LNCAP (cell line): ENCODE data around the gene ZNF652.

Experiments
- TF ChIP-seq, protein P1 (sequence below): fragments of 450-650 bp; IDR thresholded peaks from 2 replicates; pipeline ENCODE4 v1.5.1; 2017; ENCODE audit warnings: mild to moderate bottlenecking

Gene ZNF652

DNA sequence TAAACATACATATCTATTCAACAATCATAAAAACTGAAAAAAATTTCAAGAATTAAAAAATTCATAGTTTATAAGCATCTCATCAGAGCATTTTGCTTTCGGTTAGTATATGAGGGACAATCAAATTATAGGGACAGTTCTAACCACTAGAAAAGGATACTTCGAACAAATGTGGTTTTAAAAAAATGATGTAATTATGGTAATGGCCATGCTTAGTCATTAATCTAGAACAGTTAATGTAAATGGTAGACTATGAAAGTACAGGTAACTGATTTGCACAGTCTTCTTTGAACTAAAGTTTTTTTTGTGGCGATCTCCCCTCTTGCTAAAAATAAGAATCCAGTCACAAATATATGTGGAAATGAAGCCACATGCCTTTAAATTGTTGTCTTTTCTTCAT is 67.9 kb downstream of the ZNF652 start:
- TF ChIP-seq, protein P1, sequence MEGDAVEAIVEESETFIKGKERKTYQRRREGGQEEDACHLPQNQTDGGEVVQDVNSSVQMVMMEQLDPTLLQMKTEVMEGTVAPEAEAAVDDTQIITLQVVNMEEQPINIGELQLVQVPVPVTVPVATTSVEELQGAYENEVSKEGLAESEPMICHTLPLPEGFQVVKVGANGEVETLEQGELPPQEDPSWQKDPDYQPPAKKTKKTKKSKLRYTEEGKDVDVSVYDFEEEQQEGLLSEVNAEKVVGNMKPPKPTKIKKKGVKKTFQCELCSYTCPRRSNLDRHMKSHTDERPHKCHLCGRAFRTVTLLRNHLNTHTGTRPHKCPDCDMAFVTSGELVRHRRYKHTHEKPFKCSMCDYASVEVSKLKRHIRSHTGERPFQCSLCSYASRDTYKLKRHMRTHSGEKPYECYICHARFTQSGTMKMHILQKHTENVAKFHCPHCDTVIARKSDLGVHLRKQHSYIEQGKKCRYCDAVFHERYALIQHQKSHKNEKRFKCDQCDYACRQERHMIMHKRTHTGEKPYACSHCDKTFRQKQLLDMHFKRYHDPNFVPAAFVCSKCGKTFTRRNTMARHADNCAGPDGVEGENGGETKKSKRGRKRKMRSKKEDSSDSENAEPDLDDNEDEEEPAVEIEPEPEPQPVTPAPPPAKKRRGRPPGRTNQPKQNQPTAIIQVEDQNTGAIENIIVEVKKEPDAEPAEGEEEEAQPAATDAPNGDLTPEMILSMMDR: no peak

DNA sequence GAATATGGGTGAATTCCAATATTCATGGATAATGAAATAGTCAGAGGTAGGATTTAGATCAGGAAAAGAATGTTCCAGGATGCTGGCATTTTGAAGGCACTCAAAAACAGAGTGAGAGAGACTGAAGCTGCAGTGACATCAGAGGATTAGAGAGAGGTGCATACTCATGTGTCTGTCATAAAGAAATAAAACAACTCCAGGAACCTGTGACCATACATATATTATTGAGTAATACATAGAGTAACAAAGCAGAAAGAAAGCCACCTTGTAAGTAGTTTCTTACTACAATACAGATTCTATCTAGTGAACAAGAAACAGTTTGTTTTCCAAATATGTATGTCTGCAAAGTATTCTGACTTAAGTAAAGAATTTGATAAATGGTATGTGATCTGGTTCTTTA is 69.1 kb downstream of the ZNF652 start:
- TF ChIP-seq, protein P1: no peak

DNA sequence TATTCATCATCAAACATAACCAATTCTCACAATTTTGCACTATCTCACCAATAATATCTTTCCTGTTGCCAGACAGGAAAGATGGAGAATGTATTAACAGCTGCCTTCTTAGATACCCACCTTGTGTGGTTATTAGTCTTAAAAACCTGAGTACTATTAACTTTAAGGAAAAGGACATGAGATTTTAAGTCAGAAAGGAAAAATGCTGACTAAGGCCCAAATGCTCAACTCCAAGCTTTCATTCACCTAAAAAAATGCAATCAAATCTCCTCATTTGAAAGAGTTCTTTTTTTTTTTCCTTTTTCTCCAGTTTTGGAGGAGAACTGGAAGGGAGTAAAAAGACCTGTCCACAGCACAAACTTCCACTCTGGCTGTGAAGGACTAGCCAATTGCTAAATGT is 70.1 kb downstream of the ZNF652 start:
- TF ChIP-seq, protein P1: no peak

DNA sequence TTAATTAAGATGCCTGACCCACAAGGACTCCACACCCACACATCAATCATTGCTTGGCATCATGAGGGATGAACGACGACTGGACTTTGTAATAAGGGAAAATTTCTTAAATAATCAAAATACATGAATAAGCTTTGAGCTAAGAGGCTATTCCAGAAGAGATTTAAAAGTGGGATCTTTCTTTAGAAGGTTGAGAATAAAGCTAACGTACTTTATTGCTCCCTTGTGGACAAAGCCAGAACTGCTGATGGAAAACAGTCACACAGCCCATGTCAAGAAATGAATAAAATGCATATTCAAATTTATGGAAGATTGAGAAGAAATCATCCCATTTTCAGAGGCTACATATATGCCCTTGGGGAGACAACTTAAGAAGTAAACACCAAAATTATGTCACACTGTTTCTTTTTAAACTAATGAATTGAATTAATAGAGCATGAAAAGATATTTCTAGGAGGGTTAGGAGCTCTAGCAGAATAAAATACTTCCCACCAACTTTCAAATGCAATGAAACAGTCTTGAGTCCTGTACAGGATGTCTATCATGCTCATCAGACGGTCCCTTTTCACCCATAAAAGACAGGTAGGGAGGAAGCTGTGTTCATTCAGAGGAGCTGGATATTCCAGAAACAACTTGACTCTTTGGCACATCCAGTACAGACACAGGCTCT is 71.2 kb downstream of the ZNF652 start:
- TF ChIP-seq, protein P1: peak; percentile 66

DNA sequence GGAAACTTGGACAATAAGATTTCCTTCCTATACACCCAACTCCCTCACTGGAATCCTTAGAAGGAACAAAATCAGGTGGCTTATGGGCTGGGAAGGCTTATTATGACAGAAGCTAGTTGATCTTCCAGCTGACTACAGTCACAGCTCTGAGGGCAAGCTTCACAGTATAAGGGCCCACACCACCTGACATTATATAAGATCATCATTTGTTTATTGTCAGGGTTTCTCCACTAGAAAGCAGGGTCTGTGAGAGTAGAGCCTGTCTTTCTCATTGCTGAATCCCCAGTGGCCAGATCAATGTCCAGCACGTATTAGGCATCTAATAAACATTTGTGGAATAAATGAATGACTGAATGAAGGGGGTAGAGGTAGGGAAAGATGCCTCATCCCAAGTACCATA is 73.7 kb downstream of the ZNF652 start:
- TF ChIP-seq, protein P1: no peak

DNA sequence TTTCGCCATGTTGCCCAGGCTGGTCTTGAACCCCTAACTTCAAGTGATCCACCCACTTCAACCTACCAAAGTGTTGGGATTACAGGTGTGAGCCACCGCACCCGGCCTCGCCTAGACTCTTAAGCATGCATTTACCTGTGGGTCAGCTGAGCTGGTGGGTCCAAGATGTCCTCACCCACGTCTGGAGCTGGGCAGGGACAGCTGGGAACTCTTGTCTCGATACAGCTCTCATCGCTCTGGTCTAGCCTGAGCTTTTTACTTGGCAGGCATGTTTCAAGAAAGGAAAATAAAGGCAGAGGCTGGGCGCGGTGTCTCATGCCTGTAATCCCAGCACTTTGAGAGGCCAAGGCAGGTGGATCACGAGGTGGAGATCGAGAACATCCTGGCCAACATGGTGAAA is 74.6 kb downstream of the ZNF652 start:
- TF ChIP-seq, protein P1: no peak

DNA sequence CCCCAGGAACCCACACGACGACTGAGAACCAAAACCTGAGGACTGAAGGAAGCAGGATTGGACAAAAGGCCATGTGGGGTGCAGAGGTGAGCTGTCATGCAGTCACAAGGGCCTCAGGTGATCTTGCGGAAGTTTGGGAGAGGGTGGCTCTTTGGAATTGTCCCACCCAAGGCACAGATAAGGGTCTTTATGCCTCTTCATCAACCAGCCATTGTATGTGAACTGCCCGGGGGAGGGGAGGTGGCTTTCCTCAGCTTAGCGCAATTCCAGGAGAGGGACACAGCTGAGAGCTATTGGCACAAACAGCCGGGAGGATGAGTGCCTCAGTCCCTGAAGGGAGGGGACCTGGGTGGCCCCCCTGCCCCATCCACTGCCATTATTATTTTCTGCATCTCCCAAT is 76.3 kb downstream of the ZNF652 start:
- TF ChIP-seq, protein P1: no peak

DNA sequence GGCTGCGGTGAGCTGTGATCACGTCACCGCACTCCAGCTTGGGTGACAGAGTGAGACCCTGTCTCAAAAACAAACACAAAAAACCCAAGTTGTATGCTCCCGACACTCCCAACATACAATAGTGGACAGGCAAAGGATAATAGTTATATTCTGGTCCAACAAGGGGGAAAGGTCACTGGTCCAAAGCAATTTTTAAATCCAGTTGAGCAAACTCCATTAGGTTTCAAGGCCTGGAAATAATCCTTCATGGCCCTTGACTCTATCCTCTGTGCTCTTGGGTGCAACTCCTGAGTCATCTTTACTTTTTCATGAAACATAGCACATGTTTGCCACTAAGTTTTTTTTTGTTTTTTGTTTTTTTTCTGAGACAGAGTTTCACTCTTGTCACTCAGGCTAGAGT is 81.1 kb downstream of the ZNF652 start:
- TF ChIP-seq, protein P1: no peak
